GM18870 (cell line): ENCODE results near the gene LIFR.

Experiments used
- ATAC-seq: cut with Tn5 transposase; IDR thresholded peaks from one replicate; pipeline ENCODE4 v1.9.1; 2021; ENCODE audit warnings: moderate library complexity; ENCODE audit not compliant: unreplicated experiment

LIFR gene

GRCh38 chr5:38467353-38468040, 88.9 kb downstream of the LIFR start:
- ATAC-seq: no peak

GRCh38 chr5:38466424-38467189, 89.8 kb downstream of the LIFR start:
- no peak for ATAC-seq

GRCh38 chr5:38465702-38466423, 90.6 kb downstream of the LIFR start:
- ATAC-seq: no peak

GRCh38 chr5:38465061-38465460, 91.4 kb downstream of the LIFR start:
- ATAC-seq: no peak

GRCh38 chr5:38463634-38464521, 92.6 kb downstream of the LIFR start:
- no peak for ATAC-seq

- no peak for ATAC-seq
These were observed 93.3 kb downstream of the LIFR start for GRCh38 chr5:38462976-38463633.

GRCh38 chr5:38458174-38458573, 98.3 kb downstream of the LIFR start:
- no peak for ATAC-seq

- no peak for ATAC-seq
These were observed 99.6 kb downstream of the LIFR start for GRCh38 chr5:38456657-38457399.

GRCh38 chr5:38455796-38456330, 100.6 kb downstream of the LIFR start:
- ATAC-seq: peak; percentile 62

- peak; percentile 1 for ATAC-seq
These were observed 102.5 kb downstream of the LIFR start for GRCh38 chr5:38453921-38454320.

GRCh38 chr5:38453506-38453905, 102.9 kb downstream of the LIFR start:
- ATAC-seq: peak; percentile 99

- no peak for ATAC-seq
These were observed 104.2 kb downstream of the LIFR start for GRCh38 chr5:38452201-38452600.

GRCh38 chr5:38451074-38451725, 105.2 kb downstream of the LIFR start:
- ATAC-seq: no peak

GRCh38 chr5:38450627-38451026, 105.8 kb downstream of the LIFR start:
- ATAC-seq: no peak

GRCh38 chr5:38448568-38449350, 107.7 kb downstream of the LIFR start:
- no peak for ATAC-seq

- ATAC-seq: no peak
These were observed 108.7 kb downstream of the LIFR start for GRCh38 chr5:38447786-38448185.

- ATAC-seq: no peak
These were observed 109.4 kb downstream of the LIFR start for GRCh38 chr5:38447056-38447455.

GRCh38 chr5:38446029-38446522, 110.4 kb downstream of the LIFR start:
- no peak for ATAC-seq
